ENCODE data around the gene CAST. TPM values are rescaled to one million over a fixed set of nuclear protein-coding genes. Genes with fewer than 3 reads are reported as not detected.

Gene CAST
- total RNA-seq, 1 experiment from 2014 or later, result 52.3 TPM

- no peak overlapping the region for H2BK12ac ChIP-seq (ENCODE audit: insufficient read length, low read depth, low read length)
- no peak overlapping the region for H2AK5ac ChIP-seq (ENCODE audit: insufficient read length, low read length)
- no peaks in the 10 kb centered on the region for H3K4me1 ChIP-seq (ENCODE audit: insufficient read depth, low read length)
- H2AFZ ChIP-seq (ENCODE audit: low read length), result no peak overlapping the region
- no peaks in the 10 kb centered on the region for H3K27me3 ChIP-seq (ENCODE audit: insufficient read depth, low read length)
- peaks cover 5 to 12% of the 10 kb centered on the region in 2 experiments; a peak in 3 of 4 replicates for H3K4me1 Mint-ChIP-seq
- H4K8ac ChIP-seq (replicated peaks; ENCODE audit: insufficient read length, low read depth, low read length), result no peak overlapping the region
- H3K14ac ChIP-seq (ENCODE audit: insufficient read depth, low read length), result no peak overlapping the region
- H3T11ph ChIP-seq (ENCODE audit: low read length), result no peak overlapping the region
- H4K91ac ChIP-seq (ENCODE audit: insufficient read length, low read depth, low read length), result no peak overlapping the region
- no peak for DNase-seq
- H2BK120ac ChIP-seq (ENCODE audit: low read depth, low read length, poor library complexity, severe bottlenecking), result no peak overlapping the region
- no peak overlapping the region for H2BK20ac ChIP-seq (ENCODE audit: low read depth, low read length, poor library complexity, severe bottlenecking)
- no peak overlapping the region for H3K27ac ChIP-seq (ENCODE audit: insufficient read length, low read depth, low read length)
- no peak overlapping the region for H3K56ac ChIP-seq (ENCODE audit: insufficient read length, low read depth, low read length)
- no peak overlapping the region for H2BK15ac ChIP-seq (ENCODE audit: low read depth, low read length)
- no peak overlapping the region for H3K18ac ChIP-seq (ENCODE audit: insufficient read length, low read depth, low read length)
- H3K9me3 ChIP-seq (ENCODE audit: control insufficient read depth, low read depth, low read length), result no peaks in the 10 kb centered on the region
- H3K23me2 ChIP-seq (ENCODE audit: insufficient read length, low read depth, low read length, poor library complexity, severe bottlenecking), result no peaks in the 10 kb centered on the region
- no peak overlapping the region for H2BK5ac ChIP-seq (ENCODE audit: insufficient read length, low read length)
- no peak overlapping the region for H3K4ac ChIP-seq (ENCODE audit: low read depth, low read length)
- no peak overlapping the region for H3K23ac ChIP-seq (ENCODE audit: insufficient read length, low read depth, low read length)
- WGBS (ENCODE audit: extremely low coverage, insufficient read length, low lambda C conversion rate), result no CpG with 5 or more reads among the region's 2 CpGs
- no peaks in the 10 kb centered on the region for H3K79me1 ChIP-seq (ENCODE audit: insufficient read depth, low read depth, low read length, poor library complexity, severe bottlenecking)
- no peak overlapping the region for H3K27ac Mint-ChIP-seq
- no peak overlapping the region for H3K4me3 Mint-ChIP-seq
- no peak overlapping the region for H3K4me2 ChIP-seq (ENCODE audit: insufficient read depth, insufficient read length, low read length)
- no peak overlapping the region for H4K5ac ChIP-seq (ENCODE audit: insufficient read length, low read depth, low read length)
- TF ChIP-seq CTCF (conservative IDR thresholded peaks at IDR 0.05), result no peak
- H3K36me3 Mint-ChIP-seq (ENCODE audit: insufficient read depth in 1 of 3, low read depth in 3 of 3), result no peaks in the 10 kb centered on the region; a peak in 1 of 7 replicates
- H3K27me3 Mint-ChIP-seq (ENCODE audit: low read depth), result no peaks in the 10 kb centered on the region; the same call in 1 of the 2 replicates
- no peaks in the 10 kb centered on the region for H3K79me2 ChIP-seq (ENCODE audit: insufficient read depth, low read length)
- H3K9me3 Mint-ChIP-seq, result no peaks in the 10 kb centered on the region
- no peak overlapping the region for H3K9ac ChIP-seq (ENCODE audit: extremely low read depth, insufficient read length, low read length)
- H4K20me1 ChIP-seq (ENCODE audit: control insufficient read depth, insufficient read depth, insufficient read length), result no peaks in the 10 kb centered on the region
Observed at GRCh38 chr5:96626956-96627355, 35.2 kb upstream of the CAST start.

Data from H9 (cell line).